A673 (cell line): Measurements from ENCODE around the gene RAB27B.

Experiments used
- EZH2 ChIP-seq: fragments of 200-600 bp; sonication (generic); IDR thresholded peaks from 2 replicates; pipeline ENCODE4 v1.6.1; 2017; ENCODE audit warnings: borderline replicate concordance, low read depth, mild to moderate bottlenecking, mixed read lengths, antibody characterized with exemption, low read length; ENCODE audit not compliant: poor library complexity, severe bottlenecking
- TF ChIP-seq, protein P1 (sequence below): fragments of 300-800, 200-600 bp; sonication (generic); conservative IDR thresholded peaks from 2 replicates; pipeline ENCODE4 v1.5.1; 2017; ENCODE audit warnings: low read depth, mild to moderate bottlenecking, antibody characterized with exemption, low read length, moderate library complexity, mixed read lengths

DNA sequence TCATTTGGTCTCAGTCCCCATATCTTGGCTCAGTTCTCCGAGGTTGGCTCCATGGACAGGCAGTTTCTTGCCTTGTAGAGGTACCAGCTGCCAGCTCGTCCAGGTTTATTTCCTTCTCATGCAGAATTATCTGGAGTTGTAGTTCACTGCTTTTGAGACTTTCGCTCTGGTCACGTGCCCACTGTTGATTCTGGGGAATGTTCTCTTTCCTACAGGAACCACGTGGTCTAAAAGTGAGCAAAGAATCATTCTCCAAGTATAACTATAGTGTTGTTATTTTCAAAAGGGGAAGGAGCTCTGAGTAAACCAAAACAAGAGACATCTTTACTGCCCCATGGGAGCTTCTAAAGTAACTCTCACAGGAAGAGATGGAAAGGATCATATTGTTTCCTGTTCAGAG, 41.2 kb upstream of the RAB27B start:
- TF ChIP-seq, protein P1, sequence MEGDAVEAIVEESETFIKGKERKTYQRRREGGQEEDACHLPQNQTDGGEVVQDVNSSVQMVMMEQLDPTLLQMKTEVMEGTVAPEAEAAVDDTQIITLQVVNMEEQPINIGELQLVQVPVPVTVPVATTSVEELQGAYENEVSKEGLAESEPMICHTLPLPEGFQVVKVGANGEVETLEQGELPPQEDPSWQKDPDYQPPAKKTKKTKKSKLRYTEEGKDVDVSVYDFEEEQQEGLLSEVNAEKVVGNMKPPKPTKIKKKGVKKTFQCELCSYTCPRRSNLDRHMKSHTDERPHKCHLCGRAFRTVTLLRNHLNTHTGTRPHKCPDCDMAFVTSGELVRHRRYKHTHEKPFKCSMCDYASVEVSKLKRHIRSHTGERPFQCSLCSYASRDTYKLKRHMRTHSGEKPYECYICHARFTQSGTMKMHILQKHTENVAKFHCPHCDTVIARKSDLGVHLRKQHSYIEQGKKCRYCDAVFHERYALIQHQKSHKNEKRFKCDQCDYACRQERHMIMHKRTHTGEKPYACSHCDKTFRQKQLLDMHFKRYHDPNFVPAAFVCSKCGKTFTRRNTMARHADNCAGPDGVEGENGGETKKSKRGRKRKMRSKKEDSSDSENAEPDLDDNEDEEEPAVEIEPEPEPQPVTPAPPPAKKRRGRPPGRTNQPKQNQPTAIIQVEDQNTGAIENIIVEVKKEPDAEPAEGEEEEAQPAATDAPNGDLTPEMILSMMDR: no peak
- no peak for TF ChIP-seq EZH2
